Panc1 (cell line): ENCODE results near the gene GRIP2.

Experiments
- POLR2AphosphoS5 ChIP-seq: IDR thresholded peaks from 2 replicates; pipeline ENCODE4 v1.6.1; 2012; ENCODE audit warnings: mild to moderate bottlenecking, low read depth, low read length, moderate library complexity
- REST ChIP-seq, 2 experiments: IDR thresholded peaks; 2 replicates each; pipeline ENCODE4 v1.6.1; 2011 to 2012; ENCODE audit warnings: low read depth in 2 of 2, control low read depth in 1 of 2, low read length in 1 of 2, mild to moderate bottlenecking in 1 of 2, moderate library complexity in 1 of 2; ENCODE audit not compliant: insufficient read depth in 1 of 2
- SIN3A ChIP-seq: IDR thresholded peaks from 2 replicates; pipeline ENCODE4 v1.6.1; 2012; ENCODE audit warnings: low read depth, mild to moderate bottlenecking, low read length, moderate library complexity, borderline replicate concordance; ENCODE audit not compliant: insufficient read depth
- TCF7L2 ChIP-seq: IDR thresholded peaks from 2 replicates; pipeline ENCODE4 v1.6.1; 2011; ENCODE audit warnings: mild to moderate bottlenecking, low read depth, low read length, inconsistent platforms
- TF ChIP-seq, protein P1 (sequence below): fragments of 450-650 bp; IDR thresholded peaks from 2 replicates; pipeline ENCODE4 v1.5.1; 2017; ENCODE audit warnings: mild to moderate bottlenecking

DNA sequence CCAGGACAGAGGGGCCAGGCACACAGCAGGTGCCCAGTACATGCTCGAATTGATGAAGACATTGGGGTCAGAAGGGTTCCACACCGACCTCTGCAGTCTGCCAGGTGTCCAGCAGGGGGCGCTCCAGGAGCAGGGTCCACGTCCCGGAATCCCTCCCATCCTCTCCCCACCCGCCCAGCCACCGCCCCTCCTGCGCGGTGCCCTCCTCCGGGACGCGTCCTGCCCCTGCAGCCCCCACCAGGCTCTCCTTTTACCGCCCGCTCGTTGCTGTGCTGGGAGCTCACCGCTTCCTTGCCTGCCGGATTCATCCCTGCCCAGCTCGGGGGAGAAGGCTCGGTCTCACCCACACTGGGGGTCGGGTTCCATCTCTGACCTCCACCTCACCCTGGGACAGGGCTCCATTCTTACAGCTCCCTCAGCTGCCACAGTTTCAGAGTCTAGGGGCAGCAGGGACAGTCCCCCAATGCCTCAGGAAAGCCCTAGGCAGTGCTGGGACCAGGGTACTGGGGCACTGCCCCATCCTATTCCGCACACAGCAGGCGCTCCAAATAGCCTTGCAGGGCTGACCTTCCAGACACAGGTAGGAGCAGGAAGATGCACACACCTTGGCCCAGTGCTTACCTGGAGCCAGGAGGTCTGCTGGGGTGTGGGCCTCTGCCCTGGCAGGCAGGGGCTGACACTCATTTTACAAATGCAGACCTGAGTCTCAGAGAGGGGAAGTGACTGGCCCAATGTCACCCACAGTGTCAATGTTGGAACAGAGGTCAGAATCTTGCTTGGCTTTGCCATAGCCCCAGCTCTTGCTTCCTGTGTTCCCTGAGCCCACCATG is 31.0 kb downstream of the GRIP2 start:
- TF ChIP-seq, protein P1, sequence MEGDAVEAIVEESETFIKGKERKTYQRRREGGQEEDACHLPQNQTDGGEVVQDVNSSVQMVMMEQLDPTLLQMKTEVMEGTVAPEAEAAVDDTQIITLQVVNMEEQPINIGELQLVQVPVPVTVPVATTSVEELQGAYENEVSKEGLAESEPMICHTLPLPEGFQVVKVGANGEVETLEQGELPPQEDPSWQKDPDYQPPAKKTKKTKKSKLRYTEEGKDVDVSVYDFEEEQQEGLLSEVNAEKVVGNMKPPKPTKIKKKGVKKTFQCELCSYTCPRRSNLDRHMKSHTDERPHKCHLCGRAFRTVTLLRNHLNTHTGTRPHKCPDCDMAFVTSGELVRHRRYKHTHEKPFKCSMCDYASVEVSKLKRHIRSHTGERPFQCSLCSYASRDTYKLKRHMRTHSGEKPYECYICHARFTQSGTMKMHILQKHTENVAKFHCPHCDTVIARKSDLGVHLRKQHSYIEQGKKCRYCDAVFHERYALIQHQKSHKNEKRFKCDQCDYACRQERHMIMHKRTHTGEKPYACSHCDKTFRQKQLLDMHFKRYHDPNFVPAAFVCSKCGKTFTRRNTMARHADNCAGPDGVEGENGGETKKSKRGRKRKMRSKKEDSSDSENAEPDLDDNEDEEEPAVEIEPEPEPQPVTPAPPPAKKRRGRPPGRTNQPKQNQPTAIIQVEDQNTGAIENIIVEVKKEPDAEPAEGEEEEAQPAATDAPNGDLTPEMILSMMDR: peak; percentile 90
- TF ChIP-seq POLR2AphosphoS5: no peak
- TF ChIP-seq TCF7L2: no peak
- TF ChIP-seq REST (IDR thresholded peaks at IDR 0.05; ENCODE audit: insufficient read depth in 1 of 2, low read depth in 2 of 2, low read length in 1 of 2): no peak
- no peak for TF ChIP-seq SIN3A
